Effector memory CD8-positive, alpha-beta T cell (primary cell): Measurements from ENCODE around the gene KXD1.
A peak's percentile ranks its signal among the peaks of the same experiment; 100 is the strongest.

Experiments used
- ATAC-seq: fragments of 150-1000 bp; cut with Tn5 transposase; replicated peaks from 2 replicates; pipeline ENCODE4 v1.10.0; 2021; ENCODE audit warnings: mild to moderate bottlenecking, moderate library complexity
- DNase-seq, 3 experiments: peaks; one replicate each; pipeline ENCODE4 v3.0.0; 2021
- H3K27ac Mint-ChIP-seq, 2 donors: one replicate each; pipeline ENCODE4 v1.8.0; 2022; ENCODE audit warnings: mild to moderate bottlenecking in 2 of 2, mixed read lengths in 2 of 2, moderate library complexity in 2 of 2
- H3K27me3 Mint-ChIP-seq, 2 donors: one replicate each; pipeline ENCODE4 v1.8.0; 2022; ENCODE audit warnings: mixed read lengths in 2 of 2
- H3K36me3 Mint-ChIP-seq: one replicate; pipeline ENCODE4 v1.8.0; 2022; ENCODE audit warnings: mild to moderate bottlenecking, moderate library complexity, mixed read lengths; ENCODE audit not compliant: insufficient read depth
- H3K4me1 Mint-ChIP-seq, 2 donors: one replicate each; pipeline ENCODE4 v1.8.0; 2022; ENCODE audit warnings: low read depth in 2 of 2, mixed read lengths in 2 of 2
- H3K4me3 Mint-ChIP-seq, 2 donors: one replicate each; pipeline ENCODE4 v1.8.0; 2022; ENCODE audit warnings: mild to moderate bottlenecking in 2 of 2, mixed read lengths in 2 of 2, moderate library complexity in 2 of 2
- H3K9me3 Mint-ChIP-seq, 2 donors: one replicate each; pipeline ENCODE4 v1.8.0; 2022; ENCODE audit warnings: mixed read lengths in 2 of 2

Gene KXD1

GRCh38 chr19:18611327-18612050 is 53.8 kb downstream of the KXD1 start:
- Mint-ChIP-seq H3K4me1 (peaks cover 20 to 24% of the 10 kb centered on the region in 2 donors), H3K36me3 (peaks cover 3% of the 10 kb centered on the region), H3K4me3 (peak overlapping the region; percentile 75 to 77), H3K9me3 (no peaks in the 10 kb centered on the region), H3K27me3 (peaks cover 69 to 97% of the 10 kb centered on the region in 2 donors), H3K27ac (no peak overlapping the region)
- DNase-seq (no peak), ATAC-seq (peak; percentile 38)

- Mint-ChIP-seq H3K27ac (no peak overlapping the region), H3K4me3 (peak overlapping the region; percentile 75 to 77), H3K36me3 (peaks cover 3% of the 10 kb centered on the region), H3K4me1 (peaks cover 20 to 24% of the 10 kb centered on the region in 2 donors), H3K9me3 (no peaks in the 10 kb centered on the region), H3K27me3 (peaks cover 76 to 100% of the 10 kb centered on the region in 2 donors)
- DNase-seq (no peak), ATAC-seq (no peak)
Measured at GRCh38 chr19:18612051-18612771, 54.5 kb downstream of the KXD1 start.

GRCh38 chr19:18612772-18613588 is 55.3 kb downstream of the KXD1 start, which contains the start of gene TMEM59L:
TSS of gene TMEM59L (plus strand) at chr19:18612870. CDS start at chr19:18612959, 89 bp downstream.
- H3K4me1 Mint-ChIP-seq, result peaks cover 20 to 21% of the 10 kb centered on the region in 2 donors
- peak within 1 kb of the TSS; percentile 75 to 77 for H3K4me3 Mint-ChIP-seq
- no peaks in the 10 kb centered on the region for H3K9me3 Mint-ChIP-seq
- H3K27me3 Mint-ChIP-seq, result peaks cover 76 to 100% of the 10 kb centered on the region in 2 donors
- ATAC-seq (peak; percentile 85), DNase-seq (peak; percentile 40 to 56 (median 50))
- H3K36me3 Mint-ChIP-seq, result peaks cover 3% of the 10 kb centered on the region
- H3K27ac Mint-ChIP-seq, result no peak within 1 kb of the TSS

DNA sequence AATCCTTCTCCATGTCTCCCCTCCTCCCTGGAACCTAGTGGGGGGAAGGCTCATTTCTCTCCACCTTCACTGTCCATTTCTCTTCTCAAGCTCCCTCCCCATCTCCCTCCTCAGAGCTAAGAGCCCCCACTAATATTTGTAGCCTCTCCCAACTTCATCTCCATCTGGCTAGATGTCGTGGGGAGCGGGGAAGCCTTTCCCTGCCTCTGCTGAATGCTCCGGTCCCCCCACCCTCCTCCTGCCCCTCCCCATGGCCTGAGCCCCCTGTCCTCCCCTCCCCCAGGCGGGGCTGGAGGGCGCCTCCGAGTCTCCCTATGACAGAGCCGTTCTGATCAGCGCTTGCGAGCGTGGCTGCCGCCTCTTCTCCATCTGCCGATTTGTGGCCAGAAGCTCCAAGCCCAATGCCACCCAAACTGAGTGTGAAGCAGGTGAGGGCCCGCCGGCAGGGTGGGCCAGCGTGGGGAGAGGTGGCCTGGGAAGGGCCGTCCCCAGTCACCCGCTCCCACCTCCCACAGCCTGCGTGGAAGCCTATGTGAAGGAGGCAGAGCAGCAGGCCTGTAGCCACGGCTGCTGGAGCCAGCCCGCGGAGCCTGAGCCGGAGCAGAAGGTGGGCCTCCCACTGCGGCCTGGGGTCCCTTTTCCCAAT is 56.0 kb downstream of the KXD1 start:
- peak overlapping the region; percentile 75 to 77 for H3K4me3 Mint-ChIP-seq
- no peak for ATAC-seq

DNA sequence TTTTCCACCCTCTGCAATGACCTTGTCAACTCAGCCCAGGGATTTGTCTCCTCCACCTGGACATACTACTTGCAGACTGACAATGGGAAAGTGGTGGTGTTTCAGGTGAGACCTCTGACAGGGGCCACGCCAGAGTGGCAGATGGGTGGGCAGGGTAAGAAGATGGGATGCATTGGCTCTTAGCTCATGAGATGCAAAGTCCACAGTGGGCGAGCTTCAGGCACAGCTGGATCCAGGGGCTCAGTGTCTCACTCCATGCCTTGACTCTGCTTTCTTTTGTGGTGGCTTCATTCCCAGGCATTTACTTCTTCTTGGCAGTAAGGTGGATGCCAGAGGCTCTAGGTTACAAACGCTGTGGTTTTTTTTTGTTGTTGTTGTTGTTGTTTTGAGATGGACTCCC is 58.4 kb downstream of the KXD1 start:
- Mint-ChIP-seq H3K27ac (no peak overlapping the region), H3K27me3 (peaks cover 52 to 91% of the 10 kb centered on the region in 2 donors), H3K36me3 (peaks cover 3% of the 10 kb centered on the region), H3K4me3 (no peak overlapping the region), H3K9me3 (no peaks in the 10 kb centered on the region), H3K4me1 (peaks cover 19% of the 10 kb centered on the region in 2 donors)
- no peak for ATAC-seq
- no peak for DNase-seq

More for the DNA sequence above, 56.0 kb downstream of the KXD1 start:
- Mint-ChIP-seq H3K36me3 (peaks cover 3% of the 10 kb centered on the region), H3K27ac (peak overlapping the region in 1 of 2 donors; percentile 57), H3K27me3 (peaks cover 69 to 98% of the 10 kb centered on the region in 2 donors), H3K9me3 (no peaks in the 10 kb centered on the region), H3K4me1 (peaks cover 20 to 21% of the 10 kb centered on the region in 2 donors)
- DNase-seq, result no peak

GRCh38 chr19:18617562-18617961 is 59.9 kb downstream of the KXD1 start:
- Mint-ChIP-seq H3K27ac (no peak overlapping the region), H3K9me3 (no peaks in the 10 kb centered on the region), H3K27me3 (peaks cover 41 to 77% of the 10 kb centered on the region in 2 donors), H3K4me1 (peaks cover 8 to 11% of the 10 kb centered on the region in 2 donors), H3K4me3 (no peak overlapping the region), H3K36me3 (no peaks in the 10 kb centered on the region)
- ATAC-seq (no peak), DNase-seq (no peak)

DNA sequence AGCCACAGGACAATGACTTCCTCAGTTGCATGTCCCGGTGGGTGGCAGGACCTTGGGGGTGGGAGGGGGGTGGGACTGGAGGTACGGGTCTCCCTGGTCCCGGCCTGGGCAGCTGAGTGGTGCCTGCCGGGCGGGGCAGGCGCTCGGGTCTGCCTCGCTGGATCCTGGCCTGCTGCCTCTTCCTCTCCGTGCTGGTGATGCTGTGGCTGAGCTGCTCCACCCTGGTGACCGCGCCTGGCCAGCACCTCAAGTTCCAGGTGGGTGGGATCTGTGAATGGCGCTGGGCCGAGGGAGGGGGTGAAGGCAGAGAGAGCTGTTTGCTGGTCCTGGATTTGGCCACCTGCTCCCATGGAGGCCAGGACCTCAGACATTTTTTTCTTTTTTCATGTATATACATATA is 60.6 kb downstream of the KXD1 start:
- Mint-ChIP-seq H3K36me3 (no peaks in the 10 kb centered on the region), H3K27ac (no peak overlapping the region), H3K4me3 (no peak overlapping the region), H3K4me1 (peaks cover 6 to 9% of the 10 kb centered on the region in 2 donors), H3K27me3 (peaks cover 36 to 70% of the 10 kb centered on the region in 2 donors), H3K9me3 (no peaks in the 10 kb centered on the region)
- no peak for DNase-seq
- ATAC-seq, result no peak
